NAMALWA (cell line): Measurements from ENCODE around the gene ABI1.
"Not testable (repeated sequence)": the region's sequence is repeated elsewhere in the genome, so short reads cannot be mapped to it uniquely, and the experiment has no call there.

Source experiments
- DNase-seq: peaks from one replicate; pipeline ENCODE4 v3.0.0-alpha.2; 2015; ENCODE audit warnings: low spot score

ABI1 gene

GRCh38 chr10:26804418-26805393 lies 56.1 kb downstream of the ABI1 start:
- DNase-seq, result peak; percentile 39

- DNase-seq, result no peak
Measured at GRCh38 chr10:26803849-26804248, 56.9 kb downstream of the ABI1 start.

GRCh38 chr10:26802527-26802926 lies 58.2 kb downstream of the ABI1 start:
- DNase-seq, result no peak

- DNase-seq, result peak; percentile 28
Measured at GRCh38 chr10:26801831-26802230, 58.9 kb downstream of the ABI1 start.

- peak; percentile 41 for DNase-seq
Measured at GRCh38 chr10:26801274-26801673, 59.5 kb downstream of the ABI1 start.

GRCh38 chr10:26800468-26800867 lies 60.3 kb downstream of the ABI1 start:
- peak; percentile 52 for DNase-seq

GRCh38 chr10:26799342-26799741 lies 61.4 kb downstream of the ABI1 start:
- DNase-seq, result peak; percentile 96

- peak; percentile 46 for DNase-seq
Measured at GRCh38 chr10:26798298-26798697, 62.5 kb downstream of the ABI1 start.

- DNase-seq, result no peak
Measured at GRCh38 chr10:26797340-26797739, 63.4 kb downstream of the ABI1 start.

GRCh38 chr10:26792758-26793495 lies 67.8 kb downstream of the ABI1 start:
- DNase-seq, result no peak

GRCh38 chr10:26790221-26790995 lies 70.3 kb downstream of the ABI1 start:
- no peak for DNase-seq

GRCh38 chr10:26789779-26790178 lies 71.0 kb downstream of the ABI1 start:
- not testable (repeated sequence) for DNase-seq

GRCh38 chr10:26787362-26787761 lies 73.4 kb downstream of the ABI1 start:
- DNase-seq, result no peak

- no peak for DNase-seq
Measured at GRCh38 chr10:26781797-26782196, 79.0 kb downstream of the ABI1 start.

GRCh38 chr10:26780793-26781601 lies 79.8 kb downstream of the ABI1 start:
- no peak for DNase-seq

- no peak for DNase-seq
Measured at GRCh38 chr10:26780106-26780792, 80.5 kb downstream of the ABI1 start.

GRCh38 chr10:26779176-26779860 lies 81.4 kb downstream of the ABI1 start:
- no peak for DNase-seq

- DNase-seq, result no peak
Measured at GRCh38 chr10:26777686-26778085, 83.1 kb downstream of the ABI1 start.

- no peak for DNase-seq
Measured at GRCh38 chr10:26776258-26776657, 84.5 kb downstream of the ABI1 start.

GRCh38 chr10:26773633-26774032 lies 87.1 kb downstream of the ABI1 start:
- DNase-seq, result no peak
